Measurements from ENCODE around the gene TMEM244. TPM values are rescaled to one million over a fixed set of nuclear protein-coding genes. Genes with fewer than 3 reads are reported as not detected.

TMEM244 gene
- total and polyA plus RNA-seq, 9 donors: not detected

DNA sequence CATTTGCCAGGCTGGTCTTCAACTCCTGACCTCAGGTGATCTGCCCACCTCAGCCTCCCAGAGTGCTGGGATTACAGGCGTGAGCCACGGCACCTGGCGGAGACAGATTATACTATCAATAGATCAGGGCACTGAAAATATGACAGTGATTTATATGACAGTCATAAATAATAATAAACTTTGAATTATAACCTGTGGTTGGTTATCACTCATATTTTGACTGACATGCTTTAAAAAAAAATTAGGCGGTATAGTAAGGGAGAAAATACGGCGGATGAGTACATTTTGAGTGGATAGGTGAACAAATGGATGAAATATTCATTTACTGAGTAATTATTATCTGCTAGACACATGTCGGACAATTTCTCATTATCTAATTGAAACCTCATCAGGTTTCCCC lies 28.8 kb downstream of the TMEM244 start:
- H3K27ac ChIP-seq: no peak overlapping the region
- H3K4me3 ChIP-seq: no peak overlapping the region
- no peak for DNase-seq
- no peaks in the 10 kb centered on the region for H3K27me3 ChIP-seq
- H3K9me3 ChIP-seq: no peaks in the 10 kb centered on the region
- intact Hi-C loops (cut with DNase I): no loop called here
- H3K4me1 ChIP-seq (ENCODE audit: insufficient read depth): no peaks in the 10 kb centered on the region
- no peaks in the 10 kb centered on the region for H3K36me3 ChIP-seq
- 85 to 96% (median 89%) methylated on average over 7 of the region's 7 CpGs for WGBS, 3 donors
- TF ChIP-seq POLR2A (IDR thresholded peaks at IDR 0.05): no peak
- TF ChIP-seq, protein P1, sequence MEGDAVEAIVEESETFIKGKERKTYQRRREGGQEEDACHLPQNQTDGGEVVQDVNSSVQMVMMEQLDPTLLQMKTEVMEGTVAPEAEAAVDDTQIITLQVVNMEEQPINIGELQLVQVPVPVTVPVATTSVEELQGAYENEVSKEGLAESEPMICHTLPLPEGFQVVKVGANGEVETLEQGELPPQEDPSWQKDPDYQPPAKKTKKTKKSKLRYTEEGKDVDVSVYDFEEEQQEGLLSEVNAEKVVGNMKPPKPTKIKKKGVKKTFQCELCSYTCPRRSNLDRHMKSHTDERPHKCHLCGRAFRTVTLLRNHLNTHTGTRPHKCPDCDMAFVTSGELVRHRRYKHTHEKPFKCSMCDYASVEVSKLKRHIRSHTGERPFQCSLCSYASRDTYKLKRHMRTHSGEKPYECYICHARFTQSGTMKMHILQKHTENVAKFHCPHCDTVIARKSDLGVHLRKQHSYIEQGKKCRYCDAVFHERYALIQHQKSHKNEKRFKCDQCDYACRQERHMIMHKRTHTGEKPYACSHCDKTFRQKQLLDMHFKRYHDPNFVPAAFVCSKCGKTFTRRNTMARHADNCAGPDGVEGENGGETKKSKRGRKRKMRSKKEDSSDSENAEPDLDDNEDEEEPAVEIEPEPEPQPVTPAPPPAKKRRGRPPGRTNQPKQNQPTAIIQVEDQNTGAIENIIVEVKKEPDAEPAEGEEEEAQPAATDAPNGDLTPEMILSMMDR (IDR thresholded peaks at IDR 0.05): no peak
- TF ChIP-seq EP300 (IDR thresholded peaks at IDR 0.05): no peak

DNA sequence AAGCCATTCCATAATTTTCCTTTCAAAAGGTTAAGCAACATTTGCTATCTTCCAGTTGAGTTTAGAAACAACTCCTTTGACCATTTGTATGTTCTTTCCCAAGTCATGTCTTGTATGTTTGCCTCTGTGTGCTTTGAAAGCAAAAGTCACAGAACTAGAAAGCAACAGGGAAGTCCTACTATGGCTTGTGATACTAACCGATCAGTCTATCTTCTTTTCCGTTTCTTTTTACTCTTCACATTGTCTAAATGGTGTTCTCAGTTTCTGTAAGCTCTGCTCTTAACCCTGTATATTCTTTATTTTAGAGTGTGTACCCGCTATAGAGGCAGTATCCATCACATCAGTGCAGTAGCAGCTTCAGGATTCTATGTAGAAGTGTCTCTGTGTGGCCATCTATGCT lies 32.9 kb downstream of the TMEM244 start:
- intact Hi-C loops (cut with DNase I): no loop called here
- Histone ChIP-seq H3K27ac (no peak overlapping the region), H3K9me3 (no peaks in the 10 kb centered on the region), H3K27me3 (no peaks in the 10 kb centered on the region), H3K36me3 (no peaks in the 10 kb centered on the region), H3K4me3 (no peak overlapping the region), H3K4me1 (ENCODE audit: insufficient read depth) (no peaks in the 10 kb centered on the region)
- WGBS, 3 donors: 76 to 83% (median 80%) methylated on average over 3 of the region's 3 CpGs
- TF ChIP-seq, protein P1 (IDR thresholded peaks at IDR 0.05): no peak
- TF ChIP-seq EP300 (IDR thresholded peaks at IDR 0.05) (no peak), POLR2A (IDR thresholded peaks at IDR 0.05) (no peak)
- DNase-seq: no peak

DNA sequence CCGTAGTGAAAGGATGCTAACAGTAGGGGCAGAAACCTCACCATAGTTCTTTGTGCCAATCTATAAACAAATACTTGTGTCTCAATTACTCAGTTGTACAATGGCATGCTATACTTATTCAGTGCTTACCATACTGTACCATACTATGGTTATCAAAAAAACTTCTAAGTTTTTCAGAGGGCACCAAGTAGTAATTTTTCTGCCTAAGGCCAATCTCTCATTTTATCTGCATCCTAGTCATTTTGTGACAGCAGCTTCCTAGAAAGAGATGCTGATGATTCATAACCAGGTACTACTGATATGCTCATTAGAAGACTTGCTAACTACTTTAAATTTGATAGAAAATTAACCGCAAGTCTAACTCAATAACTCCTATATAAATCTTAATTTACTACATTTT lies 42.9 kb downstream of the TMEM244 start:
- intact Hi-C loops (cut with DNase I): no loop called here
- H3K9me3 ChIP-seq: no peaks in the 10 kb centered on the region
- H3K27me3 ChIP-seq: peaks cover 3% of the 10 kb centered on the region
- TF ChIP-seq, protein P1 (IDR thresholded peaks at IDR 0.05): no peak
- H3K4me3 ChIP-seq: no peak overlapping the region
- H3K4me1 ChIP-seq (ENCODE audit: insufficient read depth): no peaks in the 10 kb centered on the region
- no peaks in the 10 kb centered on the region for H3K36me3 ChIP-seq
- H3K27ac ChIP-seq: no peak overlapping the region
- no peak for DNase-seq
- 81 to 85% (median 83%) methylated on average over 2 of the region's 2 CpGs for WGBS, 3 donors

DNA sequence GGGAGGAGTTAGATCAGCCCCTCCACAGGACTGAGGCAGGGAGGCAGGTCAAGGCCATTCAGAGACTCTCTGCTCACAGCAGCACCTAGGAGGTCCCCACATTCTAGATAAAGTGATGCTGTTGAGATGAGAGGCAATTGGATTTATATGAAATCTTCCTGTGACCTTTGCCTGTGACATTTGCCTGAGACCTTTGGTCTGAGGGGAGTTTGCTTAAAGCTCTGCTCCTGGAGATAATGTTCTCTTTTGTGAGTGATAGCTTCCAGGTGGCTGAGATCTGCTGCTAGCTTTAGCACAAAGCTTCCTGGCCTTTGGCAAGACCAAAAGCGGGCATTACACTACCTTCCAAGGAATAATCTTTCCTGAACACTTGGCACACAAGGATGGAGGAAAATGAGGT lies 43.3 kb downstream of the TMEM244 start:
- DNase-seq: no peak
- TF ChIP-seq POLR2A (IDR thresholded peaks at IDR 0.05) (no peak), EP300 (IDR thresholded peaks at IDR 0.05) (no peak)
- TF ChIP-seq, protein P1 (IDR thresholded peaks at IDR 0.05): no peak
- no peaks in the 10 kb centered on the region for H3K9me3 ChIP-seq
- intact Hi-C loops (cut with DNase I): no loop called here
- H3K4me1 ChIP-seq (ENCODE audit: insufficient read depth): no peaks in the 10 kb centered on the region
- no peaks in the 10 kb centered on the region for H3K36me3 ChIP-seq
- WGBS, 3 donors: 84 to 94% (median 90%) methylated on average over 1 of the region's 1 CpG
- no peak overlapping the region for H3K4me3 ChIP-seq
- H3K27me3 ChIP-seq: peaks cover 3% of the 10 kb centered on the region
- no peak overlapping the region for H3K27ac ChIP-seq

DNA sequence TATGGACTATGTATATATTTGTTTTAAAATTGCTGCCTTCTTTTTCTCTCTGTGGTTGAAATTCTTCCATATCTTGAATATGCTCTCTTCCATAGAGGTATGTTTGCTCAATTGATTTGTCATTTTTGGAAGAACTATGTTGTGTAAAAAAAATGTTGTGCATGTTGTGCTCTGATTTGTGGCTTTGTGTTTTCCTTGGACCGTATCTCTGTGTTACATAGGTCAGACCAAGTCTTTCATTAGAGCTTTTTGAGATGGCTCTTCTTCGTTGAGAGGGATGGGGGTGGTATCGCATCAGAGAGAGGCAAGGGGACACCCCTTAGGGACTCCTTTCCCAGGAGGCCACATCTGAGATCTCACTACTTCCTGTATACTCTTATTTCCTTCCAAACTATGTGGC lies 43.8 kb downstream of the TMEM244 start:
- Histone ChIP-seq H3K4me3 (no peak overlapping the region), H3K27ac (no peak overlapping the region), H3K4me1 (ENCODE audit: insufficient read depth) (no peaks in the 10 kb centered on the region), H3K9me3 (no peaks in the 10 kb centered on the region), H3K36me3 (no peaks in the 10 kb centered on the region), H3K27me3 (peaks cover 3% of the 10 kb centered on the region)
- intact Hi-C loops (cut with DNase I): no loop called here
- no peak for DNase-seq
- 57 to 68% (median 57%) methylated on average over 3 of the region's 3 CpGs for WGBS, 3 donors
- TF ChIP-seq POLR2A (IDR thresholded peaks at IDR 0.05): no peak
- TF ChIP-seq EP300 (IDR thresholded peaks at IDR 0.05): no peak
- TF ChIP-seq, protein P1 (IDR thresholded peaks at IDR 0.05): no peak

Data from ovary (tissue), 9 donors.